ENCODE results near the gene CP. TPM values are rescaled to one million over a fixed set of nuclear protein-coding genes. Genes with fewer than 3 reads are reported as not detected.

CP gene
- total RNA-seq = not detected

GRCh38 chr3:149221783-149222517, at the start of gene CP:
CP (minus strand) TSS chr3:149221829; CDS start chr3:149221792, 37 bp downstream.
- Mint-ChIP-seq H3K36me3 (ENCODE audit: low read depth) (no peaks in the 10 kb centered on the region), H3K4me3 (no peak within 1 kb of the TSS), H3K27me3 (peaks cover 7% of the 10 kb centered on the region), H3K27ac (no peak within 1 kb of the TSS), H3K9me3 (ENCODE audit: low read depth) (no peaks in the 10 kb centered on the region), H3K4me1 (peaks cover 21% of the 10 kb centered on the region)
- DNase-seq (no peak), ATAC-seq (no peak)
- CTCF ChIA-PET = no interaction called here
- POLR2A ChIA-PET = no interaction called here
- intact Hi-C loops (cut with DNase I, micrococcal nuclease) = no loop called here

GRCh38 chr3:149270180-149270579, 48.6 kb upstream of the CP start:
- no peaks in the 10 kb centered on the region for H3K4me1 Mint-ChIP-seq
- no peak overlapping the region for H3K4me3 Mint-ChIP-seq
- no peaks in the 10 kb centered on the region for H3K36me3 Mint-ChIP-seq (ENCODE audit: low read depth)
- DNase-seq (no peak), ATAC-seq (no peak)
- CTCF ChIA-PET = no interaction called here
- no peaks in the 10 kb centered on the region for H3K27me3 Mint-ChIP-seq
- POLR2A ChIA-PET = no interaction called here
- H3K27ac Mint-ChIP-seq = no peak overlapping the region
- intact Hi-C loops (cut with DNase I, micrococcal nuclease) = no loop called here
- no peaks in the 10 kb centered on the region for H3K9me3 Mint-ChIP-seq (ENCODE audit: low read depth)

- intact Hi-C loops (cut with DNase I, micrococcal nuclease) = no loop called here
- DNase-seq (no peak), ATAC-seq (no peak)
- H3K36me3 Mint-ChIP-seq (ENCODE audit: low read depth) = no peaks in the 10 kb centered on the region
- no peaks in the 10 kb centered on the region for H3K27me3 Mint-ChIP-seq
- H3K9me3 Mint-ChIP-seq (ENCODE audit: low read depth) = no peaks in the 10 kb centered on the region
- ChIA-PET CTCF (no interaction called here), POLR2A (no interaction called here)
- no peaks in the 10 kb centered on the region for H3K4me1 Mint-ChIP-seq
- no peak overlapping the region for H3K4me3 Mint-ChIP-seq
- H3K27ac Mint-ChIP-seq = no peak overlapping the region
Observed at GRCh38 chr3:149269687-149270086, 48.1 kb upstream of the CP start.

GRCh38 chr3:149267565-149267964, 45.9 kb upstream of the CP start:
- no peaks in the 10 kb centered on the region for H3K4me1 Mint-ChIP-seq
- H3K27me3 Mint-ChIP-seq = no peaks in the 10 kb centered on the region
- CTCF ChIA-PET = interaction anchor here (0.7 kb wide), 1 partner anchor 11 kb away, joined by 3 read pairs; no protein-coding TSS in a partner anchor
- no peak overlapping the region for H3K4me3 Mint-ChIP-seq
- H3K9me3 Mint-ChIP-seq (ENCODE audit: low read depth) = no peaks in the 10 kb centered on the region
- H3K27ac Mint-ChIP-seq = no peak overlapping the region
- ATAC-seq (no peak), DNase-seq (no peak)
- H3K36me3 Mint-ChIP-seq (ENCODE audit: low read depth) = no peaks in the 10 kb centered on the region
- POLR2A ChIA-PET = no interaction called here
- intact Hi-C loops (cut with DNase I, micrococcal nuclease) = no loop called here

GRCh38 chr3:149266736-149267135, 45.1 kb upstream of the CP start:
- DNase-seq (no peak), ATAC-seq (no peak)
- Mint-ChIP-seq H3K4me1 (no peaks in the 10 kb centered on the region), H3K27ac (no peak overlapping the region), H3K36me3 (ENCODE audit: low read depth) (no peaks in the 10 kb centered on the region), H3K9me3 (ENCODE audit: low read depth) (no peaks in the 10 kb centered on the region), H3K27me3 (no peaks in the 10 kb centered on the region), H3K4me3 (no peak overlapping the region)
- ChIA-PET POLR2A (no interaction called here), CTCF (interaction anchor here (0.6 kb wide), 1 partner anchor 147 kb away, joined by 3 read pairs; no protein-coding TSS in a partner anchor)
- intact Hi-C loops (cut with DNase I, micrococcal nuclease) = no loop called here

- H3K4me1 Mint-ChIP-seq = no peaks in the 10 kb centered on the region
- H3K36me3 Mint-ChIP-seq (ENCODE audit: low read depth) = no peaks in the 10 kb centered on the region
- POLR2A ChIA-PET = no interaction called here
- no peaks in the 10 kb centered on the region for H3K27me3 Mint-ChIP-seq
- H3K27ac Mint-ChIP-seq = no peak overlapping the region
- intact Hi-C loops (cut with DNase I, micrococcal nuclease) = no loop called here
- ATAC-seq (no peak), DNase-seq (no peak)
- no peaks in the 10 kb centered on the region for H3K9me3 Mint-ChIP-seq (ENCODE audit: low read depth)
- CTCF ChIA-PET = no interaction called here
- H3K4me3 Mint-ChIP-seq = no peak overlapping the region
Observed at GRCh38 chr3:149263856-149264255, 42.2 kb upstream of the CP start.

GRCh38 chr3:149258714-149259113, 37.1 kb upstream of the CP start:
- Mint-ChIP-seq H3K27ac (no peak overlapping the region), H3K4me3 (no peak overlapping the region), H3K27me3 (no peaks in the 10 kb centered on the region), H3K4me1 (no peaks in the 10 kb centered on the region), H3K36me3 (ENCODE audit: low read depth) (no peaks in the 10 kb centered on the region), H3K9me3 (ENCODE audit: low read depth) (no peaks in the 10 kb centered on the region)
- DNase-seq (no peak), ATAC-seq (no peak)
- intact Hi-C loops (cut with DNase I, micrococcal nuclease) = no loop called here
- CTCF ChIA-PET = no interaction called here
- POLR2A ChIA-PET = no interaction called here

- intact Hi-C loops (cut with DNase I, micrococcal nuclease) = no loop called here
- DNase-seq (no peak), ATAC-seq (no peak)
- H3K27ac Mint-ChIP-seq = no peak overlapping the region
- H3K4me1 Mint-ChIP-seq = no peaks in the 10 kb centered on the region
- CTCF ChIA-PET = no interaction called here
- no peaks in the 10 kb centered on the region for H3K27me3 Mint-ChIP-seq
- no peaks in the 10 kb centered on the region for H3K36me3 Mint-ChIP-seq (ENCODE audit: low read depth)
- H3K4me3 Mint-ChIP-seq = no peak overlapping the region
- H3K9me3 Mint-ChIP-seq (ENCODE audit: low read depth) = no peaks in the 10 kb centered on the region
- POLR2A ChIA-PET = no interaction called here
Observed at GRCh38 chr3:149258298-149258697, 36.7 kb upstream of the CP start.

GRCh38 chr3:149252272-149252671, 30.6 kb upstream of the CP start:
- no peaks in the 10 kb centered on the region for H3K36me3 Mint-ChIP-seq (ENCODE audit: low read depth)
- CTCF ChIA-PET = no interaction called here
- H3K4me3 Mint-ChIP-seq = no peak overlapping the region
- no peak overlapping the region for H3K27ac Mint-ChIP-seq
- ATAC-seq = no peak
- peaks cover 4% of the 10 kb centered on the region for H3K27me3 Mint-ChIP-seq
- no peak for DNase-seq
- no peaks in the 10 kb centered on the region for H3K9me3 Mint-ChIP-seq (ENCODE audit: low read depth)
- H3K4me1 Mint-ChIP-seq = peaks cover 12% of the 10 kb centered on the region
- intact Hi-C loops (cut with DNase I, micrococcal nuclease) = no loop called here
- POLR2A ChIA-PET = no interaction called here

GRCh38 chr3:149251186-149251585, 29.6 kb upstream of the CP start:
- peaks cover 12% of the 10 kb centered on the region for H3K4me1 Mint-ChIP-seq
- H3K4me3 Mint-ChIP-seq = no peak overlapping the region
- no peak for ATAC-seq
- H3K27ac Mint-ChIP-seq = no peak overlapping the region
- no peaks in the 10 kb centered on the region for H3K9me3 Mint-ChIP-seq (ENCODE audit: low read depth)
- no peaks in the 10 kb centered on the region for H3K36me3 Mint-ChIP-seq (ENCODE audit: low read depth)
- no peak for DNase-seq
- ChIA-PET CTCF (no interaction called here), POLR2A (no interaction called here)
- intact Hi-C loops (cut with DNase I, micrococcal nuclease) = no loop called here
- H3K27me3 Mint-ChIP-seq = peaks cover 4% of the 10 kb centered on the region

- no peak overlapping the region for H3K27ac Mint-ChIP-seq
- H3K4me3 Mint-ChIP-seq = no peak overlapping the region
- DNase-seq (peak; percentile 73), ATAC-seq (peak; percentile 84)
- intact Hi-C loops (cut with DNase I, micrococcal nuclease) = no loop called here
- H3K27me3 Mint-ChIP-seq = peaks cover 4% of the 10 kb centered on the region
- H3K9me3 Mint-ChIP-seq (ENCODE audit: low read depth) = no peaks in the 10 kb centered on the region
- POLR2A ChIA-PET = no interaction called here
- no peaks in the 10 kb centered on the region for H3K36me3 Mint-ChIP-seq (ENCODE audit: low read depth)
- CTCF ChIA-PET = interaction anchor here (1.2 kb wide), 1 partner anchor 128 kb away, joined by 3 read pairs; no protein-coding TSS in a partner anchor
- H3K4me1 Mint-ChIP-seq = peaks cover 21% of the 10 kb centered on the region
Observed at GRCh38 chr3:149247929-149248691, 26.5 kb upstream of the CP start.

- ATAC-seq (no peak), DNase-seq (no peak)
- Mint-ChIP-seq H3K4me1 (peaks cover 21% of the 10 kb centered on the region), H3K4me3 (no peak overlapping the region), H3K36me3 (ENCODE audit: low read depth) (no peaks in the 10 kb centered on the region), H3K27me3 (peaks cover 4% of the 10 kb centered on the region), H3K27ac (no peak overlapping the region), H3K9me3 (ENCODE audit: low read depth) (no peaks in the 10 kb centered on the region)
- ChIA-PET CTCF (interaction anchor here (1.0 to 1.4 kb wide), 3 partner anchors 12 to 127 kb away, joined by 3 read pairs; no protein-coding TSS in a partner anchor), POLR2A (no interaction called here)
- intact Hi-C loops (cut with DNase I, micrococcal nuclease) = no loop called here
Observed at GRCh38 chr3:149247008-149247710, 25.5 kb upstream of the CP start.

Data from activated CD4-positive, alpha-beta T cell treated with anti-CD3 and anti-CD28 coated beads for 36 hours (primary cell).